HG02852 (cell line): ENCODE measurements around the gene KCNV2.
"Not testable (repeated sequence)": the region's sequence is repeated elsewhere in the genome, so short reads cannot be mapped to it uniquely, and the experiment has no call there.

Experiments
- ATAC-seq: cut with Tn5 transposase; IDR thresholded peaks from one replicate; pipeline ENCODE4 v1.9.1; 2021; ENCODE audit warnings: mild to moderate bottlenecking, moderate library complexity; ENCODE audit not compliant: unreplicated experiment

KCNV2 gene

GRCh38 chr9:2717385-2717784, at the start of gene KCNV2:
KCNV2 (plus strand) TSS chr9:2717510; CDS start chr9:2717740, 230 bp downstream.
- no peak for ATAC-seq

- ATAC-seq = no peak
Measured at GRCh38 chr9:2673161-2673560, 44.1 kb upstream of the KCNV2 start.

- ATAC-seq = no peak
Measured at GRCh38 chr9:2674141-2674824, 43.0 kb upstream of the KCNV2 start.

- ATAC-seq = no peak
Measured at GRCh38 chr9:2675834-2676233, 41.5 kb upstream of the KCNV2 start.

GRCh38 chr9:2676466-2676865, 40.8 kb upstream of the KCNV2 start:
- ATAC-seq = no peak

GRCh38 chr9:2677915-2678889, 39.1 kb upstream of the KCNV2 start:
- no peak for ATAC-seq

- no peak for ATAC-seq
Measured at GRCh38 chr9:2679011-2679410, 38.3 kb upstream of the KCNV2 start.

- ATAC-seq = no peak
Measured at GRCh38 chr9:2681981-2682380, 35.3 kb upstream of the KCNV2 start.

- ATAC-seq = no peak
Measured at GRCh38 chr9:2686911-2687310, 30.4 kb upstream of the KCNV2 start.

GRCh38 chr9:2688636-2689035, 28.7 kb upstream of the KCNV2 start:
- ATAC-seq = no peak

- ATAC-seq = no peak
Measured at GRCh38 chr9:2691212-2691611, 26.1 kb upstream of the KCNV2 start.

GRCh38 chr9:2691626-2692025, 25.7 kb upstream of the KCNV2 start:
- no peak for ATAC-seq

GRCh38 chr9:2693056-2693455, 24.3 kb upstream of the KCNV2 start:
- ATAC-seq = no peak

GRCh38 chr9:2697492-2697891, 19.8 kb upstream of the KCNV2 start:
- peak; percentile 88 for ATAC-seq

GRCh38 chr9:2700398-2700797, 16.9 kb upstream of the KCNV2 start:
- no peak for ATAC-seq

- no peak for ATAC-seq
Measured at GRCh38 chr9:2700909-2701550, 16.3 kb upstream of the KCNV2 start.

GRCh38 chr9:2704504-2704903, 12.8 kb upstream of the KCNV2 start:
- no peak for ATAC-seq

GRCh38 chr9:2707256-2707655, 10.1 kb upstream of the KCNV2 start:
- not testable (repeated sequence) for ATAC-seq

- ATAC-seq = peak; percentile 79
Measured at GRCh38 chr9:2709645-2710101, 7.6 kb upstream of the KCNV2 start.

GRCh38 chr9:2711716-2712115, 5.6 kb upstream of the KCNV2 start:
- ATAC-seq = no peak

GRCh38 chr9:2718001-2718697, 839 bp downstream of the KCNV2 start:
- ATAC-seq = no peak
